HepG2 (cell line): ENCODE results near the gene CATSPERE. TPM values are rescaled to one million over a fixed set of nuclear protein-coding genes. Genes with fewer than 3 reads are reported as not detected.

Experiments used
- ATRX ChIP-seq: sonication (generic); formaldehyde crosslinking; IDR thresholded peaks from 2 replicates; pipeline ENCODE4 v1.4.0; 2020; ENCODE audit warnings: missing genetic modification reagents, borderline replicate concordance
- FOSL1 ChIP-seq: sonication (generic); formaldehyde crosslinking; IDR thresholded peaks from 2 replicates; pipeline ENCODE4 v1.9.0; 2021; ENCODE audit warnings: missing genetic modification reagents, borderline replicate concordance
- FOXK2 ChIP-seq: fragments of 450-650 bp; IDR thresholded peaks from 2 replicates; pipeline ENCODE4 v1.6.1; 2016
- FOXP1 ChIP-seq, 2 experiments: fragments of 450-650 bp in 1 of 2; IDR thresholded peaks; 2 replicates each; pipeline ENCODE4 v1.6.1; 2017 to 2018; ENCODE audit warnings: antibody characterized with exemption in 1 of 2
- HDAC6 ChIP-seq: fragments of 200-600 bp; sonication (generic); IDR thresholded peaks from 2 replicates; pipeline ENCODE4 v1.7.0; 2017; ENCODE audit warnings: mild to moderate bottlenecking, antibody characterized with exemption, low read length, low read depth
- HNF4A ChIP-seq: sonication (generic); formaldehyde crosslinking; IDR thresholded peaks from 2 replicates; pipeline ENCODE4 v1.4.0; 2020; ENCODE audit warnings: missing genetic modification reagents
- MAFG ChIP-seq: sonication (generic); formaldehyde crosslinking; IDR thresholded peaks from 2 replicates; pipeline ENCODE4 v1.5.1; 2020; ENCODE audit warnings: mild to moderate bottlenecking, missing genetic modification reagents
- MBD4 ChIP-seq: IDR thresholded peaks from 2 replicates; pipeline ENCODE4 v1.6.1; 2012; ENCODE audit warnings: low read length, inconsistent platforms, borderline replicate concordance
- NR2F6 ChIP-seq, 2 experiments: IDR thresholded peaks; 2 replicates each; pipeline ENCODE4 v1.6.1; 2016; ENCODE audit warnings: antibody characterized with exemption in 1 of 2, mild to moderate bottlenecking in 1 of 2
- PREB ChIP-seq: sonication (generic); formaldehyde crosslinking; IDR thresholded peaks from 2 replicates; pipeline ENCODE4 v1.4.0; 2020; ENCODE audit warnings: missing genetic modification reagents
- RBFOX2 ChIP-seq: fragments of 200-400 bp; formaldehyde crosslinking; IDR thresholded peaks from 2 replicates; pipeline ENCODE4 v1.6.1; 2017; ENCODE audit warnings: low read depth, mild to moderate bottlenecking, low read length
- RBM22 ChIP-seq: fragments of 200-400 bp; formaldehyde crosslinking; optimal IDR thresholded peaks from 2 replicates; pipeline ENCODE3; 2017; ENCODE audit warnings: mild to moderate bottlenecking, low read length, moderate library complexity
- RFX1 ChIP-seq: fragments of 450-650 bp; IDR thresholded peaks from 2 replicates; pipeline ENCODE4 v1.6.1; 2017
- SUZ12 ChIP-seq: fragments of 150-350 bp; IDR thresholded peaks from 2 replicates; pipeline ENCODE4 v1.6.1; 2014; ENCODE audit warnings: low read depth, low read length
- ZKSCAN5 ChIP-seq: sonication (generic); formaldehyde crosslinking; IDR thresholded peaks from 2 replicates; pipeline ENCODE4 v1.5.1; 2020; ENCODE audit warnings: mild to moderate bottlenecking, missing genetic modification reagents
- ZNF24 ChIP-seq: fragments of 450-650 bp; IDR thresholded peaks from 2 replicates; pipeline ENCODE4 v1.6.1; 2017; ENCODE audit warnings: antibody characterized with exemption, mild to moderate bottlenecking
- ZNF354B ChIP-seq: sonication (generic); formaldehyde crosslinking; IDR thresholded peaks from 2 replicates; pipeline ENCODE4 v1.8.0; 2022; ENCODE audit warnings: mild to moderate bottlenecking, missing genetic modification reagents
- ZNF563 ChIP-seq: sonication (generic); formaldehyde crosslinking; IDR thresholded peaks from 2 replicates; pipeline ENCODE4 v1.8.0; 2022; ENCODE audit warnings: mild to moderate bottlenecking, moderate library complexity, missing genetic modification reagents
- polyA plus RNA-seq, 8 experiments: library from polyadenylated mRNA; depleted of rRNA in 3 of 8; stranded (reverse) in 7 of 8; unstranded in 1 of 8; fragments of >200 nt; fragmentation: Illumina TruSeq in 4 of 8; extraction: Trizol in 4 of 8; gene quantifications; 2 replicates each; pipeline versions ENCODE4 v1.2.1 to v1.2.3, GENCODE V29; 2011 to 2016; ENCODE audit warnings: low read depth in 4 of 8, missing spikeins in 1 of 8, mixed read lengths in 1 of 8; ENCODE audit not compliant: insufficient read depth in 1 of 8
- total RNA-seq, 5 experiments: library from RNA; depleted of rRNA; stranded (reverse); fragments of >200 nt; fragmentation: Illumina TruSeq; extraction: Trizol; gene quantifications; 2 replicates each; pipeline ENCODE4 v1.2.3, GENCODE V29; 2016; ENCODE audit warnings: low read depth in 1 of 5
- TF ChIP-seq, protein P1 (sequence below): sonication (generic); formaldehyde crosslinking; IDR thresholded peaks from 2 replicates; pipeline ENCODE4 v1.5.1; 2020; ENCODE audit warnings: mild to moderate bottlenecking, moderate library complexity, missing genetic modification reagents
- TF ChIP-seq, protein P2 (sequence below): sonication (generic); formaldehyde crosslinking; IDR thresholded peaks from 2 replicates; pipeline ENCODE4 v1.5.0; 2020; ENCODE audit warnings: mild to moderate bottlenecking, missing genetic modification reagents, moderate library complexity
- TF ChIP-seq, protein P3 (sequence below): IDR thresholded peaks from 2 replicates; pipeline ENCODE4 v1.6.1; 2016; ENCODE audit warnings: low read depth, missing genetic modification reagents, missing compliant biosample characterization
- TF ChIP-seq, protein P4 (sequence below): sonication (generic); formaldehyde crosslinking; IDR thresholded peaks from 2 replicates; pipeline ENCODE4 v1.8.0; 2022; ENCODE audit warnings: mild to moderate bottlenecking, missing genetic modification reagents, moderate library complexity

Gene CATSPERE
- total and polyA plus RNA-seq, 2 of the 13 experiments (the other 11 are each of a cell fraction or from before 2014, with no cell fraction given) = 0.34 to 0.51 TPM

- TF ChIP-seq, protein P1, sequence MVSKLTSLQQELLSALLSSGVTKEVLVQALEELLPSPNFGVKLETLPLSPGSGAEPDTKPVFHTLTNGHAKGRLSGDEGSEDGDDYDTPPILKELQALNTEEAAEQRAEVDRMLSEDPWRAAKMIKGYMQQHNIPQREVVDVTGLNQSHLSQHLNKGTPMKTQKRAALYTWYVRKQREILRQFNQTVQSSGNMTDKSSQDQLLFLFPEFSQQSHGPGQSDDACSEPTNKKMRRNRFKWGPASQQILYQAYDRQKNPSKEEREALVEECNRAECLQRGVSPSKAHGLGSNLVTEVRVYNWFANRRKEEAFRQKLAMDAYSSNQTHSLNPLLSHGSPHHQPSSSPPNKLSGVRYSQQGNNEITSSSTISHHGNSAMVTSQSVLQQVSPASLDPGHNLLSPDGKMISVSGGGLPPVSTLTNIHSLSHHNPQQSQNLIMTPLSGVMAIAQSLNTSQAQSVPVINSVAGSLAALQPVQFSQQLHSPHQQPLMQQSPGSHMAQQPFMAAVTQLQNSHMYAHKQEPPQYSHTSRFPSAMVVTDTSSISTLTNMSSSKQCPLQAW (CRISPR knock-in tag) = peak; percentile 8
- no peak for TF ChIP-seq NR2F6 (IDR thresholded peaks at IDR 0.05)
- no peak for TF ChIP-seq NR2F6 (CRISPR knock-in tag; IDR thresholded peaks at IDR 0.05)
- no peak for TF ChIP-seq FOXK2
- no peak for TF ChIP-seq ZNF24
- TF ChIP-seq ZNF563 (CRISPR knock-in tag) = peak; percentile 34; the same call in 1 of the 2 replicates
- no peak for TF ChIP-seq HNF4A (CRISPR knock-in tag)
- no peak for TF ChIP-seq ZKSCAN5 (CRISPR knock-in tag)
- TF ChIP-seq MBD4 = no peak
- TF ChIP-seq ATRX (CRISPR knock-in tag) = no peak
- TF ChIP-seq PREB = no peak
- TF ChIP-seq HDAC6 = no peak
- TF ChIP-seq, protein P2, sequence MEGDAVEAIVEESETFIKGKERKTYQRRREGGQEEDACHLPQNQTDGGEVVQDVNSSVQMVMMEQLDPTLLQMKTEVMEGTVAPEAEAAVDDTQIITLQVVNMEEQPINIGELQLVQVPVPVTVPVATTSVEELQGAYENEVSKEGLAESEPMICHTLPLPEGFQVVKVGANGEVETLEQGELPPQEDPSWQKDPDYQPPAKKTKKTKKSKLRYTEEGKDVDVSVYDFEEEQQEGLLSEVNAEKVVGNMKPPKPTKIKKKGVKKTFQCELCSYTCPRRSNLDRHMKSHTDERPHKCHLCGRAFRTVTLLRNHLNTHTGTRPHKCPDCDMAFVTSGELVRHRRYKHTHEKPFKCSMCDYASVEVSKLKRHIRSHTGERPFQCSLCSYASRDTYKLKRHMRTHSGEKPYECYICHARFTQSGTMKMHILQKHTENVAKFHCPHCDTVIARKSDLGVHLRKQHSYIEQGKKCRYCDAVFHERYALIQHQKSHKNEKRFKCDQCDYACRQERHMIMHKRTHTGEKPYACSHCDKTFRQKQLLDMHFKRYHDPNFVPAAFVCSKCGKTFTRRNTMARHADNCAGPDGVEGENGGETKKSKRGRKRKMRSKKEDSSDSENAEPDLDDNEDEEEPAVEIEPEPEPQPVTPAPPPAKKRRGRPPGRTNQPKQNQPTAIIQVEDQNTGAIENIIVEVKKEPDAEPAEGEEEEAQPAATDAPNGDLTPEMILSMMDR (CRISPR knock-in tag) = no peak
- no peak for TF ChIP-seq FOXP1 (IDR thresholded peaks at IDR 0.05)
- no peak for TF ChIP-seq FOXP1 (CRISPR knock-in tag; IDR thresholded peaks at IDR 0.05)
- TF ChIP-seq, protein P3, sequence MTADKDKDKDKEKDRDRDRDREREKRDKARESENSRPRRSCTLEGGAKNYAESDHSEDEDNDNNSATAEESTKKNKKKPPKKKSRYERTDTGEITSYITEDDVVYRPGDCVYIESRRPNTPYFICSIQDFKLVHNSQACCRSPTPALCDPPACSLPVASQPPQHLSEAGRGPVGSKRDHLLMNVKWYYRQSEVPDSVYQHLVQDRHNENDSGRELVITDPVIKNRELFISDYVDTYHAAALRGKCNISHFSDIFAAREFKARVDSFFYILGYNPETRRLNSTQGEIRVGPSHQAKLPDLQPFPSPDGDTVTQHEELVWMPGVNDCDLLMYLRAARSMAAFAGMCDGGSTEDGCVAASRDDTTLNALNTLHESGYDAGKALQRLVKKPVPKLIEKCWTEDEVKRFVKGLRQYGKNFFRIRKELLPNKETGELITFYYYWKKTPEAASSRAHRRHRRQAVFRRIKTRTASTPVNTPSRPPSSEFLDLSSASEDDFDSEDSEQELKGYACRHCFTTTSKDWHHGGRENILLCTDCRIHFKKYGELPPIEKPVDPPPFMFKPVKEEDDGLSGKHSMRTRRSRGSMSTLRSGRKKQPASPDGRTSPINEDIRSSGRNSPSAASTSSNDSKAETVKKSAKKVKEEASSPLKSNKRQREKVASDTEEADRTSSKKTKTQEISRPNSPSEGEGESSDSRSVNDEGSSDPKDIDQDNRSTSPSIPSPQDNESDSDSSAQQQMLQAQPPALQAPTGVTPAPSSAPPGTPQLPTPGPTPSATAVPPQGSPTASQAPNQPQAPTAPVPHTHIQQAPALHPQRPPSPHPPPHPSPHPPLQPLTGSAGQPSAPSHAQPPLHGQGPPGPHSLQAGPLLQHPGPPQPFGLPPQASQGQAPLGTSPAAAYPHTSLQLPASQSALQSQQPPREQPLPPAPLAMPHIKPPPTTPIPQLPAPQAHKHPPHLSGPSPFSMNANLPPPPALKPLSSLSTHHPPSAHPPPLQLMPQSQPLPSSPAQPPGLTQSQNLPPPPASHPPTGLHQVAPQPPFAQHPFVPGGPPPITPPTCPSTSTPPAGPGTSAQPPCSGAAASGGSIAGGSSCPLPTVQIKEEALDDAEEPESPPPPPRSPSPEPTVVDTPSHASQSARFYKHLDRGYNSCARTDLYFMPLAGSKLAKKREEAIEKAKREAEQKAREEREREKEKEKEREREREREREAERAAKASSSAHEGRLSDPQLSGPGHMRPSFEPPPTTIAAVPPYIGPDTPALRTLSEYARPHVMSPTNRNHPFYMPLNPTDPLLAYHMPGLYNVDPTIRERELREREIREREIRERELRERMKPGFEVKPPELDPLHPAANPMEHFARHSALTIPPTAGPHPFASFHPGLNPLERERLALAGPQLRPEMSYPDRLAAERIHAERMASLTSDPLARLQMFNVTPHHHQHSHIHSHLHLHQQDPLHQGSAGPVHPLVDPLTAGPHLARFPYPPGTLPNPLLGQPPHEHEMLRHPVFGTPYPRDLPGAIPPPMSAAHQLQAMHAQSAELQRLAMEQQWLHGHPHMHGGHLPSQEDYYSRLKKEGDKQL (CRISPR knock-in tag) = no peak
- TF ChIP-seq RFX1 = no peak
- TF ChIP-seq SUZ12 = no peak
- TF ChIP-seq MAFG (CRISPR knock-in tag) = no peak
- TF ChIP-seq RBM22 = no peak
- no peak for TF ChIP-seq ZNF354B (CRISPR knock-in tag)
- peak; percentile 95 for TF ChIP-seq RBFOX2
- TF ChIP-seq FOSL1 (CRISPR knock-in tag) = no peak
- TF ChIP-seq, protein P4, sequence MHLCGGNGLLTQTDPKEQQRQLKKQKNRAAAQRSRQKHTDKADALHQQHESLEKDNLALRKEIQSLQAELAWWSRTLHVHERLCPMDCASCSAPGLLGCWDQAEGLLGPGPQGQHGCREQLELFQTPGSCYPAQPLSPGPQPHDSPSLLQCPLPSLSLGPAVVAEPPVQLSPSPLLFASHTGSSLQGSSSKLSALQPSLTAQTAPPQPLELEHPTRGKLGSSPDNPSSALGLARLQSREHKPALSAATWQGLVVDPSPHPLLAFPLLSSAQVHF (CRISPR knock-in tag) = peak; percentile 85
Measured at GRCh38 chr1:244451539-244451950, 9.5 kb upstream of the CATSPERE start, which contains the start of gene ADSS2 (continued).
